Epidermal melanocyte (primary cell): ENCODE measurements around the gene RAB3D.
"Not testable (repeated sequence)": the region's sequence is repeated elsewhere in the genome, so short reads cannot be mapped to it uniquely, and the experiment has no call there.

Experiments
- DNase-seq: peaks from one replicate; pipeline ENCODE4 v3.0.0; 2011; ENCODE audit warnings: low spot score; ENCODE audit not compliant: insufficient read length

RAB3D gene

GRCh38 chr19:11338569-11339253 lies 746 bp downstream of the RAB3D start:
- DNase-seq: no peak

- no peak for DNase-seq
Observed at GRCh38 chr19:11338121-11338520, 1.3 kb downstream of the RAB3D start.

GRCh38 chr19:11337080-11337479 lies 2.4 kb downstream of the RAB3D start:
- no peak for DNase-seq

GRCh38 chr19:11335449-11336146 lies 3.9 kb downstream of the RAB3D start:
- no peak for DNase-seq

- DNase-seq: not testable (repeated sequence)
Observed at GRCh38 chr19:11333838-11334237, 5.6 kb downstream of the RAB3D start.

- DNase-seq: no peak
Observed at GRCh38 chr19:11332822-11333221, 6.6 kb downstream of the RAB3D start.

- no peak for DNase-seq
Observed at GRCh38 chr19:11331502-11331901, 8.0 kb downstream of the RAB3D start.

- peak; percentile 30 for DNase-seq
Observed at GRCh38 chr19:11330127-11330526, 9.3 kb downstream of the RAB3D start.

- DNase-seq: no peak
Observed at GRCh38 chr19:11325544-11325943, 13.9 kb downstream of the RAB3D start.

- no peak for DNase-seq
Observed at GRCh38 chr19:11324748-11325389, 14.6 kb downstream of the RAB3D start.

- DNase-seq: peak; percentile 76
Observed at GRCh38 chr19:11324079-11324661, 15.3 kb downstream of the RAB3D start.

GRCh38 chr19:11323601-11324078 lies 15.8 kb downstream of the RAB3D start:
- DNase-seq: no peak

- DNase-seq: no peak
Observed at GRCh38 chr19:11322269-11323024, 17.0 kb downstream of the RAB3D start.

- DNase-seq: no peak
Observed at GRCh38 chr19:11321191-11322126, 18.0 kb downstream of the RAB3D start.

- DNase-seq: not testable (repeated sequence)
Observed at GRCh38 chr19:11320278-11320995, 19.0 kb downstream of the RAB3D start.

- DNase-seq: no peak
Observed at GRCh38 chr19:11306337-11306736, 33.1 kb downstream of the RAB3D start.

- DNase-seq: no peak
Observed at GRCh38 chr19:11304936-11305335, 34.5 kb downstream of the RAB3D start.

GRCh38 chr19:11300811-11301120 lies 38.7 kb downstream of the RAB3D start:
- DNase-seq: no peak

- no peak for DNase-seq
Observed at GRCh38 chr19:11299946-11300810, 39.3 kb downstream of the RAB3D start.
